ENCODE data around the gene SRSF10.

Gene SRSF10

DNA sequence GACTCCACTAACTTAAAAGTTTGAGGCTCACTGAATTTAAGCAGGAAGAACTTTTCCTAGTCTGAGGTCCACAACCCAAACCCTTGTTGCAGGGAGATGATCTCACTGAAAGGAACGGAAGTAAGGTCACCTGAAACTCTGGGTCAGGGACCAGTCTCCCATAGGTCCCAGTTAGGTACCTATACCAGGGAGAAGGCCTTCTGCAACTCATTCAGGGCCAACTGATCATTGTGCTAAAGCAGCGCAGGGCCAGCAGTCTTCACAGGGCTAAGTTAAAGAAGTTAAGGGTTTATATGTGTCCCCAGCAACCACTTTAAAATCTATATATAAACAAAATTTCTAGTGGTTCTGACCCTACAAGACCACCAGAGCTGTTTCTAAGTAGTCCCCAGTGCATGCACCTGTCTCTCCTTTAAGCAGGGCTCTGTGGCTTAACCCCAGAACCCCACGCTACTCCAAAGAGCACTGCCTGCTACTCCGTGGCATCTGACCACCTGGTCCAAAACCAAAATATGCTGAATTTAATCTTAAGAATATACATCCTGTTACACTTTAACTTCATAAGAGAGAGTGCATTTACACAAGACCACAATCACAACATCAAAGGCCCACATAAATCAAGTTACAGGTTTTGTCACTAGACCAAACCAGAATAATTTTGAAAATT is 2.8 kb downstream of the SRSF10 start:
- TF ChIP-seq GATA3 (IDR thresholded peaks at IDR 0.05; ENCODE audit: low read depth, low read length) (no peak), GATA2 (IDR thresholded peaks at IDR 0.05; ENCODE audit: low read depth, low read length) (no peak)

DNA sequence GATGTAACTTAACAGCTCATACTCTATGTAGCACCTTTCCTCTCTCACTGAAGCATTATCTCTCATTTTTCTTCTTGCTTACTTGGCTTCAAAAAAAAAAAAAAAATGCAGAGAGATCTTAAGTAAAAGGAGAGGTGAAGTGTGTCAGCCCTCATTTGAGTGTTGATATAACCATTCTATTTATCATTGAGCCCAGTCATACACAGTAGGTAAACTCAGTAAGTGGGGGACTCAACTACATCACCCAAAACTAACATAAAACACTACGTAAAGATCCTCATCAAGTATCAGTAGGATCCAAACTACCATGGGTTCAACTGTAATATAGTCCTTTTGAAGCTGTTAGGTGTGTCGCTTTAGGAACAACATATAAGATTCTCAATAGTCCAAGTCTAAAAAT is 12.3 kb downstream of the SRSF10 start:
- TF ChIP-seq GATA3 (IDR thresholded peaks at IDR 0.05; ENCODE audit: low read depth, low read length) (no peak), GATA2 (IDR thresholded peaks at IDR 0.05; ENCODE audit: low read depth, low read length) (no peak)

DNA sequence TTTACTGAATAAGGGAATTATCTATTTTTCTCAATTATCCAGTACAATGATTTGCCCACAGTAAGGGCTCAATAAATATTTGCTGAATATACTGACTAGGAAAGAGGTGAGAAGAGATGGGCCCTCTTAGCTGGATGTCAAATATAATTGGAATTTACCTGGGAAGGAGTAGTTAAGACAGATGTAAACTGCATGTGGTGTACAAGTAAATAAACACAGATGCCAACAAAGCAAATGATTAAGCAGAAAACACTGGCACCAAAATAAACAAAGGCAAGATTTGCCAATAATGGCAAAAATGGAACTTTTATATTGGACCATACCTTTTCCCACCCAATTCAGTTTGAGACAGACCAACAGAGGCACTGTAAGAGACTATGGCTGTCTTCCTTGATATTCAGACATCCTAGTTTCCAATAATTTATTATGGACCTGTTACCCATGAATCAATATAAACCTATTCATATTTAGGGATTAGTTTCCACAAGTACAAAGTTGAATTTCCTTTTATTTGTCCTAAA is 13.1 kb downstream of the SRSF10 start:
- no peak for TF ChIP-seq GATA3 (IDR thresholded peaks at IDR 0.05; ENCODE audit: low read depth, low read length)
- TF ChIP-seq GATA2 (IDR thresholded peaks at IDR 0.05; ENCODE audit: low read depth, low read length): no peak

DNA sequence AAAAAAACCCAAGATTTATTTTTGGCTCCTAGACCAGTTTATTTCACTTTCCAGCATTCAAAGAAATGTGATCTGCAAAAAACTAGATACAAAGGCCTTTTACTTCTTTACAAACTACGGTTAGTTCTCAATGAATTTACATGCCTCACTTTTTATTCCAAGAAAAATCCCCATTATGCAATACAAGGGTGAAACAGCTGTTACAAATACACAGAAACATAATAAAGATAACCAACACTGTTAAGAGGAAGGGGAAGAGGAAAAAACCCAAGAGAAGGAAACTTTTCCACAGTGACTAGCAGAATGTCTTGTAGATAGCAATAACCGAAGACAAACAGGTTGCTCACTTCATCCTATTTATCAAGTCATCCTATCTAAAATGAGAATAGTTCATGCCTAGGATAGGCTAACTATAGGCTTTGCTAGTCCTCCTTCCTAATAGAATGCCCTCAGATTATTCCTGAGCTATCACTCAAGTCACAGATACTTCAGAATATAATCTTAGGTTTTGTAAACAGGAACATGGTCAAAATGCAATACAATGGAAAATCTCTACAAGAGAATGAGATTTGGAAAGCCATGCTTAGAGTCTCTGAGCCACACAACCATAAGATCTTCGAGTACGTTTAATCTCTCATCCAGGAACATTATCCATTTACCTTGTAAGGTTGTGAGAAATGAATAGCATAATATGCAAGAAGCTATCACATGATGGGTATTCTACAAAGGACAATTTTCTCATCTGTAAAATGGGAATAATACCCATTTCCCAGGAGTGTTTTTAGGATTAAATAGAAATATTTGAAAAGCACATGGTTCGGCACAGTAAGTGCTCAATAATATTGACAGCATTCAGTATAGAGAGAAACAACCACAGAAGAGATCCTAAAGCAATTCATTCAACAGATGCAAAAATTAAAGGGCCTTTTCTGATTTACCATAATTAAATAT is 15.1 kb downstream of the SRSF10 start:
- TF ChIP-seq GATA3 (IDR thresholded peaks at IDR 0.05; ENCODE audit: low read depth, low read length) (no peak), GATA2 (IDR thresholded peaks at IDR 0.05; ENCODE audit: low read depth, low read length) (no peak)

DNA sequence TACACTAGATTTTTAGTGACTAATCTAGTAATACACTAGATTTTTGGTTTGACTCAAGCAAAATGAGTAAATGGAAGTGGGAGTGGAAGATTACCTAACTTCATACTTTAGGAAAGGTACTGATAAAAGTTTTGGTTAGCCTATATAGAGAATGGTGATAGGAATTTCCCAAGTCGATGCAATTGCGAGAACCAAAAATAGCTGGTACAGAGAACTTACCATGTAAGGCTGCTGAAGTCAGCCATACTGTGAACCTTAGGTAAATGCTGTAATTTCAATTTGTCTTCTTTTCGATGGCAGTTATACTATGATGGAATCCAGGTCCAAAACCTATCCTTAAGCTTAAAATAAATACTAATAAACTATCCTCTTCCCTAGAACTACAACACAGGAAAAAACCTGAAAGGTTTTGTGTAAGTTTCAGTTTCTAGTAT is 15.9 kb downstream of the SRSF10 start:
- TF ChIP-seq GATA2 (IDR thresholded peaks at IDR 0.05; ENCODE audit: low read depth, low read length) (no peak), GATA3 (IDR thresholded peaks at IDR 0.05; ENCODE audit: low read depth, low read length) (no peak)

DNA sequence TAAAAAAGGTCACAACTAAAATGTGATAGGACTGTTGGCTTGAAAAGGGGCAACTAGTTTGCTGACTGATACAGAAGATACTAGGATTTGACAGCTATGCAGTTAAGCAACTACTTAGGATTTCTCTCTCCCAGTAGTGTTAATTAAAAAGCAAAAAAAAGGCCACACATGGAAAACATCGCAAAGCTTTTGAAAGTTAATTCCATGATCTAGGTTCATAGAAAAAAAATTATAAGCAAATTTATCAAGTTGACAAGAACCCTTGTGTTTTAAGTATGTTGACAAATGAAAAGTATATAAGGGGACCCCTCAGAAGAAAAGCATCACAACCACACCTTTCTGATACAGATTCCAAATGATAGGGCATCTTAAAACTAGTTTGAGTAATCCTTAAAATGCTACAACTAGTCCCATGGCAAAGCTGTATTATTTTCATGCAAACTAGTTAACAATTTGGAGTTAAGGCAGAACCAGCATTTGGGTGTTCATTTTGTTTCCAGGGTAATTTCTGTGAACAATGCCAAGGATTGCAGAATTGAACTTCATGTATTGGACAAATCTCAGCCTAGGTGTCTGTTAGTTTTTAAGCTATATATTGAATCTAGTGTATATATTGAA is 16.4 kb downstream of the SRSF10 start:
- TF ChIP-seq GATA3 (IDR thresholded peaks at IDR 0.05; ENCODE audit: low read depth, low read length) (no peak), GATA2 (IDR thresholded peaks at IDR 0.05; ENCODE audit: low read depth, low read length) (no peak)

DNA sequence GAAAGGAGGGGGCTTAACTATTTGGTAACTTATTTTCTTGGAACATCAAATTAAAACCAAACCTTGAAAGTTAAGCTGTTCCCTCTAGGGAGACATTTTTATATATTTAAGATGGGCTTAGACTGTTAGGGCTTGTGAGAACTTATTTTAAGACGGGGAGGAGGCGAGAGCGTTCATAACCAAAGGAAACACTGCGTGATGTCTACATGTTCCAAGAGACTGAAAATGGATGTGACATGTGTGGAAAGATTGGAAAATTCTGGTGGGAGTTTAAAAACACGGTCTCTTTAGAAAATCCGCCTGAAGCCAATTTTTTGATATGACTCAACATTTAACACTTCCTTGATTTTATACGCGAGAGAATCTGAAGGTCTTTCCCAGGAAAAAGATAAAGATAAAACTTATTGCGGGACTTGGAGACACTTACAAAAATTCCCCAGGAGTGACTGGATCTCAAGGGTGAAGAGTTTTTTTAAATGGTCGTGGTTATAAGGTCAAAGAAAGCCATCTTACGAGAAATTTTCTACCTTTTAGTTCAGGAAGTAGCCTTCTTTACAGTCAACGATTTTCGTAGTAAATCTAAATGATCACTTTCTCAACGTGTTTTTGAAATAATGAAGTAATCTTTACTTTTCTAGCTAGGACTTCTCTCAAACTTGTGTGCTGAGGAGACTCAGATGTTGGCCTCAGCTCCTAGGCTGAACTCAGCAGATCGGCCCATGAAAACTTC is 19.7 kb downstream of the SRSF10 start:
- no peak for TF ChIP-seq GATA3 (IDR thresholded peaks at IDR 0.05; ENCODE audit: low read depth, low read length)
- no peak for TF ChIP-seq GATA2 (IDR thresholded peaks at IDR 0.05; ENCODE audit: low read depth, low read length)

DNA sequence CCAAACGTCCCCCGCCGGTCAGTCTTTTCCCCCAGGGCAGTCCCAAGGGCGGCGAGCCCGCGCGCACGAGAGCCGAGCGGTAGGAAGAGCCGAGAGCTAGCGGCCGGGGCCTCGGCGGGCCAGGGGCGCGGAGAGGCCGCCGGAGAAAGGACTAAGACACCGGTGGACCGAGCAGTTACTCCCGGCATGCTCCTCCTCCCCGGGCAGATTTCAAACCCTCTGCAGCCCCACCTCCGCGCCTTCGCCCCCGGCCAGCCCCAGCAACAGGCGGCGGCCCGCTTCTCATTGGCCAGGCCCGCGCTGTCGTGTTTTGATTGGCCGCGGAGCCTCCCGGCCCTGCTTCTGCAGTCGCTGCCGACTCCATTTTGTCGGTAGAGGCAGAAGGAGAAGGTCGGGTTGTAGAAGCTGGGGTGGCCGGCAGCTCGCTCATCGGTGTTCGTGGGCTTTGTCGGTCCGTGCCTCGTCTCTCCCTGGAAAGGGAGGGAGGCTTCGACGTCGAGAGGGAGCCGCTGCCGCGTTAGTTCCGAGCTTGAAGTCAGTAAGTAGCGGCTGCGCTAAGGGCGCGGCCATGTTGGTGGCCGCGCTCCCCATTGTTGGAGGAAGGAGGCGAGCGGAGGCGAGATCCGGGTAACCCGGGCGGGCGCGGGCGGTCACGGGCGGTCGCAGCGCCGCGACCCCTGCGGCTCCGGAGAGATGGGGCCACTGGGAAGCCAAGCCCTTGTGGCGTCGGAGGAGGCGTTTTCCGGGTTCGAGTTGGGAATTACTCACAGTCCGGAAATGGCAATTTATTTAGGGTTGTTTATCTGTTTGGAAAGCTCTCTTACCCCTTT is 20.5 kb downstream of the SRSF10 start, which contains the start of gene PNRC2:
Gene PNRC2, plus strand, starts transcription at position 368 of the 830 bp plus-strand sequence. CDS start 1,630 bp downstream, outside the sequence.
- no peak for TF ChIP-seq GATA3 (IDR thresholded peaks at IDR 0.05; ENCODE audit: low read depth, low read length)
- no peak for TF ChIP-seq GATA2 (IDR thresholded peaks at IDR 0.05; ENCODE audit: low read depth, low read length)

DNA sequence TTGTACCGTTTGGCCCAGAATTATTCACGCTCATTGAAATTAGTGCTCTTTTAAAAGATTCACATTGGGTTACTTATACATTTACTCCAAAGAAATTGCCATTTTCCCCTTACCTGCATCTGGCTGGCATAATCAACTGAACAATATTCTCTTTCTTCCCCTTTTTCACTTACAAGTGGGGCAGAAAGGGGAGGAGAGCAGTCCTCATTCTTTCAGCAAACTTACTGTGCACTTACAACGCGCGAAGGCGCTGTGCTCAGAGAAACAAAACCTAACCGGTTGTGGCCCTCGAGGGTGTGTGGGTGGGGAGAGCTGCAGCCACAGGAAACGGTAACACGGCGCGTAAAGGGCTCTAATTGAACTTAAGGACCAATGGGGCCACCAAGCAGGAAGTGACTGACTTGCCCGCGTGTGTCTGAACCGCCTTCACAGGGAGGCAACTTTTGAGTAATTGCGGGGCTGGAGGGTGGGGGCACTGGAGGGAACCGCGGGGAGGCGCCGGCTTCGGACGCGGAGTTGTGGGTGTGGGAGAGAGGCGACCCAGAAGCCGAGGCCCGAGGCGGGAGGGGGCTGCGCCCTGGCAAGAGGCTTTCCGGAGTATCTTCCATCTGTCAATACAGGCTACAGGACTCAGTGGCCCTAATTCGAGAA is 21.2 kb downstream of the SRSF10 start:
- TF ChIP-seq GATA3 (IDR thresholded peaks at IDR 0.05; ENCODE audit: low read depth, low read length) (no peak), GATA2 (IDR thresholded peaks at IDR 0.05; ENCODE audit: low read depth, low read length) (no peak)

DNA sequence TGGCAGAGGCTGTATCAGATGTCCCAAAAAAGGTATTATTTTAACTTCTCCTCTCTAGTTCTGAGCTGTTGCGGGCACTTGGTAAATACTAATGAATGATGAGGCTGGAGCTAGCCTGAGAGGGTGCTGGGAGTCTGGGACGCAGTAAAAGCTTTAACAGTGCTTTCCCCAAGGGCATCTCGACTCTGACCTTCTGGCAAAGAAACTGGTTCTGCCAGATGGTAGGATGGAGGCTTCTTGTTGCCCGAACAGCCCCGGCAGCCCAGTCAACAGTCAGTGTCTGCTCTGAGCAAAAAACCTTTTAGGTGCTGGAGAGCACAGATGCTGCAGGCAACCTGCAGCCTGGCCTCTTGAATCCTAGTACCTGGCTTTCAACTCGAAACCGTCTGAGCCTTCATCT is 23.0 kb downstream of the SRSF10 start:
- TF ChIP-seq GATA3 (IDR thresholded peaks at IDR 0.05; ENCODE audit: low read depth, low read length) (no peak), GATA2 (IDR thresholded peaks at IDR 0.05; ENCODE audit: low read depth, low read length) (no peak)

DNA sequence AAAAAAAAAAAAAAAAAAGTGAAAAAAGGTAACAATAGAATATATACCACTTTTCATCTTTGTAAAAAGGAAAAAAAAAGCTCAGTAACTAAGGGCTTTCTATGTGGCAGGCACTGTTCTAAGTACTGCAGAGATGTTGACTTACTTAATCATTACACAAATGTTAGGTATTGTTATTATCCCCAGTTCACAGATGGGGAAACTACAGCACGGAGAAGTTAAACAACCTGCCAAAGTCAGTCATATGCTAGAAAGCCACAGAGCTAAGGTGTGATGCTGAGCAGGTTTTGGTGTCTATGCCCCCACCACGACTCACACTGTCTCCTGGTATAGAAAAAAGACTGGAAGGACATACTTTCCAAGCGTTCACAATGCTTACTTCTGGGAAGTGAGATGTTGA is 27.1 kb downstream of the SRSF10 start:
- TF ChIP-seq GATA3 (IDR thresholded peaks at IDR 0.05; ENCODE audit: low read depth, low read length) (no peak), GATA2 (IDR thresholded peaks at IDR 0.05; ENCODE audit: low read depth, low read length) (no peak)

DNA sequence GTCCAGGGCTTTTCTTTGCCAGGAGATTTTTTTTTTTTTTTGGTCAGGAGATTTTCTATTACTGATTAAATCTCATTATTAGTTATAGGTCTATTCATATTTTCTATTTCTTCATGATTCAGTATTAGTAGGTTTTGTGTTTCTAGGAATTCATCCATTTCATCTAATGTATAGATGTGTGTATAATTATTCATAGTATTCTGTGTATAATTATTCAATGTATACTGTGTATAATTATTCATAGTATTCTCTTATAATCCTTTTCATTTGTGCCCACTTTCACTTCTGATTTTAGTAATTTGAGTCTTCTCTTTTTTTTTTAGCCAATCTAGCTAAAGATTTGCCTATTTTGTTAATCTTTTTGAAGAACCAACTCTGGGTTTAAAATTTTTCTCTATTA is 32.8 kb downstream of the SRSF10 start:
- TF ChIP-seq GATA2 (IDR thresholded peaks at IDR 0.05; ENCODE audit: low read depth, low read length) (no peak), GATA3 (IDR thresholded peaks at IDR 0.05; ENCODE audit: low read depth, low read length) (no peak)

Data from SH-SY5Y (cell line).